WTC11 (cell line): ENCODE data around the gene PPP1R18. TPM values are rescaled to one million over a fixed set of nuclear protein-coding genes. Genes with fewer than 3 reads are reported as not detected.

ENCODE experiments used
- ATF3 ChIP-seq: sonication (generic); formaldehyde crosslinking; conservative IDR thresholded peaks from 2 replicates; pipeline ENCODE4 v1.8.1; 2022; ENCODE audit warnings: mild to moderate bottlenecking, missing genetic modification reagents
- CBFB ChIP-seq: sonication (generic); formaldehyde crosslinking; IDR thresholded peaks from 2 replicates; pipeline ENCODE4 v1.8.1; 2022; ENCODE audit warnings: mild to moderate bottlenecking, low read depth, missing genetic modification reagents
- CREB1 ChIP-seq: sonication (generic); formaldehyde crosslinking; IDR thresholded peaks from 2 replicates; pipeline ENCODE4 v1.8.0; 2023; ENCODE audit warnings: mild to moderate bottlenecking, missing genetic modification reagents
- E2F5 ChIP-seq: sonication (generic); formaldehyde crosslinking; IDR thresholded peaks from 2 replicates; pipeline ENCODE4 v1.8.1; 2022; ENCODE audit warnings: mild to moderate bottlenecking, moderate library complexity, missing genetic modification reagents
- ELF4 ChIP-seq: sonication (generic); formaldehyde crosslinking; IDR thresholded peaks from 2 replicates; pipeline ENCODE4 v1.8.1; 2022; ENCODE audit warnings: low read depth, mild to moderate bottlenecking, moderate library complexity, missing genetic modification reagents
- FOXJ3 ChIP-seq: sonication (generic); formaldehyde crosslinking; IDR thresholded peaks from 2 replicates; pipeline ENCODE4 v1.9.0; 2021; ENCODE audit warnings: missing genetic modification reagents, mild to moderate bottlenecking, borderline replicate concordance
- FOXK1 ChIP-seq: sonication (generic); formaldehyde crosslinking; IDR thresholded peaks from 2 replicates; pipeline ENCODE4 v1.8.0; 2022; ENCODE audit warnings: mild to moderate bottlenecking, moderate library complexity, missing genetic modification reagents
- GABPB1 ChIP-seq: sonication (generic); formaldehyde crosslinking; IDR thresholded peaks from 2 replicates; pipeline ENCODE4 v1.8.1; 2023; ENCODE audit warnings: mild to moderate bottlenecking, missing genetic modification reagents
- GRHL2 ChIP-seq: fragments of 250-450 bp; sonication (Bioruptor Pico); IDR thresholded peaks from 2 replicates; pipeline ENCODE4 v1.8.0; 2022; ENCODE audit warnings: mild to moderate bottlenecking, moderate library complexity; ENCODE audit not compliant: insufficient replicate concordance, severe bottlenecking
- HMGA2 ChIP-seq: fragments of 250-450 bp; sonication (Bioruptor Pico); IDR thresholded peaks from 2 replicates; pipeline ENCODE4 v1.4.0; 2021; ENCODE audit warnings: mild to moderate bottlenecking, moderate library complexity
- HMGXB4 ChIP-seq: sonication (generic); formaldehyde crosslinking; IDR thresholded peaks from 2 replicates; pipeline ENCODE4 v1.8.1; 2023; ENCODE audit warnings: mild to moderate bottlenecking, moderate library complexity, missing genetic modification reagents
- JAZF1 ChIP-seq: fragments of 250-450 bp; sonication (Bioruptor Pico); IDR thresholded peaks from 2 replicates; pipeline ENCODE4 v1.9.0; 2021; ENCODE audit warnings: moderate library complexity, mild to moderate bottlenecking, inconsistent platforms
- MLX ChIP-seq: sonication (generic); formaldehyde crosslinking; IDR thresholded peaks from 2 replicates; pipeline ENCODE4 v1.8.1; 2023; ENCODE audit warnings: mild to moderate bottlenecking, missing genetic modification reagents, moderate library complexity
- MXD4 ChIP-seq: fragments of 250-450 bp; sonication (Bioruptor Pico); IDR thresholded peaks from 2 replicates; pipeline ENCODE4 v1.8.0; 2021; ENCODE audit warnings: mild to moderate bottlenecking, moderate library complexity, borderline replicate concordance
- NFATC4 ChIP-seq: fragments of 250-450 bp; sonication (Bioruptor Pico); IDR thresholded peaks from 2 replicates; pipeline ENCODE4 v1.9.0; 2021; ENCODE audit warnings: mild to moderate bottlenecking
- RELA ChIP-seq: sonication (generic); formaldehyde crosslinking; IDR thresholded peaks from 2 replicates; pipeline ENCODE4 v1.8.1; 2022; ENCODE audit warnings: missing genetic modification reagents, mild to moderate bottlenecking, borderline replicate concordance
- SMAD4 ChIP-seq: sonication (generic); formaldehyde crosslinking; IDR thresholded peaks from 2 replicates; pipeline ENCODE4 v1.8.0; 2022; ENCODE audit warnings: mild to moderate bottlenecking, missing genetic modification reagents
- TEAD4 ChIP-seq: sonication (generic); formaldehyde crosslinking; IDR thresholded peaks from 2 replicates; pipeline ENCODE4 v1.8.0; 2022; ENCODE audit warnings: mild to moderate bottlenecking, missing genetic modification reagents
- USF2 ChIP-seq: sonication (generic); formaldehyde crosslinking; IDR thresholded peaks from 2 replicates; pipeline ENCODE4 v1.8.1; 2023; ENCODE audit warnings: mild to moderate bottlenecking, missing genetic modification reagents, moderate library complexity
- ZBTB21 ChIP-seq: sonication (generic); formaldehyde crosslinking; IDR thresholded peaks from 2 replicates; pipeline ENCODE4 v1.8.1; 2023; ENCODE audit warnings: mild to moderate bottlenecking, missing genetic modification reagents, borderline replicate concordance
- ZBTB43 ChIP-seq: sonication (generic); formaldehyde crosslinking; IDR thresholded peaks from 2 replicates; pipeline ENCODE4 v1.8.1; 2023; ENCODE audit warnings: mild to moderate bottlenecking, missing genetic modification reagents
- ZMAT4 ChIP-seq: fragments of 250-450 bp; sonication (Bioruptor Pico); IDR thresholded peaks from 2 replicates; pipeline ENCODE4 v1.9.0; 2021; ENCODE audit warnings: mild to moderate bottlenecking
- ZNF263 ChIP-seq: sonication (generic); formaldehyde crosslinking; IDR thresholded peaks from 2 replicates; pipeline ENCODE4 v1.8.1; 2022; ENCODE audit warnings: low read depth, mild to moderate bottlenecking, moderate library complexity, missing genetic modification reagents
- ZNF281 ChIP-seq: sonication (generic); formaldehyde crosslinking; IDR thresholded peaks from 2 replicates; pipeline ENCODE4 v1.8.0; 2023; ENCODE audit warnings: mild to moderate bottlenecking, missing genetic modification reagents
- ZNF416 ChIP-seq: fragments of 250-450 bp; sonication (Bioruptor Pico); IDR thresholded peaks from 2 replicates; pipeline ENCODE4 v1.9.0; 2021; ENCODE audit warnings: mild to moderate bottlenecking, inconsistent platforms
- ZNF512 ChIP-seq: sonication (generic); formaldehyde crosslinking; IDR thresholded peaks from 2 replicates; pipeline ENCODE4 v1.8.1; 2022; ENCODE audit warnings: missing genetic modification reagents, borderline replicate concordance
- total RNA-seq: library from RNA; stranded (reverse); gene quantifications from 3 replicates; pipeline ENCODE4 v1.2.3, GENCODE V29; 2021

The PPP1R18 gene
- total RNA-seq, 1 experiment from 2014 or later: 36.5 TPM

GRCh38 chr6:30721198-30722024 is 35.0 kb upstream of the PPP1R18 start (continued):
- TF ChIP-seq HMGXB4 (CRISPR knock-in tag) (peak; percentile 50; the same call in 1 of the 2 replicates), HMGA2 (CRISPR knock-in tag) (0 out of 2 replicates have a peak, but pooled peaks have one; percentile 44), TEAD4 (no peak), ZBTB21 (CRISPR knock-in tag) (no peak), CREB1 (no peak), RELA (CRISPR knock-in tag) (no peak), ZNF512 (CRISPR knock-in tag) (no peak), E2F5 (CRISPR knock-in tag) (peak; percentile 54; the same call in 1 of the 2 replicates), MLX (CRISPR knock-in tag) (peak; percentile 85; the same call in 1 of the 2 replicates), ZNF281 (CRISPR knock-in tag) (no peak), MXD4 (CRISPR knock-in tag) (no peak), ATF3 (no peak), GRHL2 (no peak), CBFB (CRISPR knock-in tag) (no peak), FOXJ3 (CRISPR knock-in tag) (no peak), ELF4 (no peak), JAZF1 (no peak), ZNF416 (peak; percentile 98), GABPB1 (CRISPR knock-in tag) (peak; percentile 62), SMAD4 (CRISPR knock-in tag) (peak; percentile 39; the same call in 1 of the 2 replicates), ZMAT4 (no peak; the same call in 1 of the 2 replicates), NFATC4 (CRISPR knock-in tag) (peak; percentile 96), USF2 (CRISPR knock-in tag) (peak; percentile 96), ZNF263 (CRISPR knock-in tag) (peak; percentile 39; the same call in 1 of the 2 replicates), ZBTB43 (peak; percentile 54; the same call in 1 of the 2 replicates), FOXK1 (CRISPR knock-in tag) (peak; percentile 37; the same call in 1 of the 2 replicates)
